ENCODE results near the gene FAM90A26.
"Not testable (repeated sequence)": the region's sequence is repeated elsewhere in the genome, so short reads cannot be mapped to it uniquely, and the experiment has no call there.

GRCh38 chr4:9142786-9143185, 27.4 kb upstream of the FAM90A26 start:
- TF ChIP-seq CTCF (conservative IDR thresholded peaks at IDR 0.05; ENCODE audit: low read depth, low read length); EZH2 (IDR thresholded peaks at IDR 0.05; ENCODE audit: low read length, unreplicated experiment): not testable (repeated sequence)
